Measurements from ENCODE around the gene LENG1. TPM values are rescaled to one million over a fixed set of nuclear protein-coding genes. Genes with fewer than 3 reads are reported as not detected.
A peak's percentile ranks its signal among the peaks of the same experiment; 100 is the strongest.

Gene LENG1
- total and polyA plus RNA-seq, 2 experiments from 2014 or later, result 4.7 to 17.2 TPM

- DNase-seq (ENCODE audit: low spot score) (peak; percentile 100), ATAC-seq (peak; percentile 85)
- Mint-ChIP-seq H3K4me3 (peak overlapping the region; percentile 86), H3K9me3 (peaks cover 7% of the 10 kb centered on the region), H3K4me1 (peaks cover 33% of the 10 kb centered on the region), H3K27me3 (ENCODE audit: insufficient read depth, low read depth, poor library complexity) (peaks cover 21% of the 10 kb centered on the region), H3K27ac (peak overlapping the region; percentile 93), H3K36me3 (ENCODE audit: low read depth) (peaks cover 28% of the 10 kb centered on the region)
- Histone ChIP-seq H3K4me2 (peak overlapping the region; percentile 93), H3K4me1 (ENCODE audit: insufficient read depth) (peaks cover 7% of the 10 kb centered on the region), H3K27me3 (ENCODE audit: insufficient read depth) (no peaks in the 10 kb centered on the region), H4K20me1 (replicated peaks; ENCODE audit: insufficient read depth) (peaks cover 35% of the 10 kb centered on the region), H3K36me3 (ENCODE audit: insufficient read depth) (no peaks in the 10 kb centered on the region; the same call in 1 of the 2 replicates), H3F3A (replicated peaks; ENCODE audit: low read depth) (peaks cover 16% of the 10 kb centered on the region), H3K79me2 (replicated peaks; ENCODE audit: insufficient read depth) (peaks cover 41% of the 10 kb centered on the region), H3K9me2 (ENCODE audit: insufficient read depth) (no peaks in the 10 kb centered on the region), H3K4me3 (peak overlapping the region; percentile 87), H3K27ac (ENCODE audit: low read depth) (peak overlapping the region; percentile 29; the same call in 1 of the 2 replicates), H2AFZ (0 out of 2 replicates have a peak overlapping the region, but pooled peaks have one; percentile 0)
- TF ChIP-seq ZNF114 (CRISPR knock-in tag; IDR thresholded peaks at IDR 0.05), result no peak
- peak; percentile 94 for TF ChIP-seq POLR2AphosphoS5 (IDR thresholded peaks at IDR 0.05; ENCODE audit: low read depth)
- peak; percentile 64; the same call in 1 of the 2 replicates for TF ChIP-seq CREB1 (CRISPR knock-in tag; IDR thresholded peaks at IDR 0.05; ENCODE audit: low read depth)
- no peak for TF ChIP-seq STAT1 (IDR thresholded peaks at IDR 0.05; ENCODE audit: unreplicated experiment)
Observed at GRCh38 chr19:54136864-54137698, 22.4 kb downstream of the LENG1 start.

GRCh38 chr19:54136086-54136863 lies 23.2 kb downstream of the LENG1 start:
- peak; percentile 61 for DNase-seq (ENCODE audit: low spot score)
- Histone ChIP-seq H3K36me3 (ENCODE audit: insufficient read depth) (no peaks in the 10 kb centered on the region), H4K20me1 (replicated peaks; ENCODE audit: insufficient read depth) (peaks cover 27% of the 10 kb centered on the region), H3K4me2 (peak overlapping the region; percentile 93), H3K9me2 (ENCODE audit: insufficient read depth) (no peaks in the 10 kb centered on the region), H3F3A (replicated peaks; ENCODE audit: low read depth) (peaks cover 13% of the 10 kb centered on the region), H3K79me2 (replicated peaks; ENCODE audit: insufficient read depth) (peaks cover 33% of the 10 kb centered on the region), H3K27me3 (ENCODE audit: insufficient read depth) (no peaks in the 10 kb centered on the region), H3K4me1 (ENCODE audit: insufficient read depth) (peaks cover 7% of the 10 kb centered on the region), H3K27ac (ENCODE audit: low read depth) (peak overlapping the region; percentile 29), H2AFZ (peak overlapping the region; percentile 0; the same call in 1 of the 2 replicates), H3K4me3 (peak overlapping the region; percentile 79)
- Mint-ChIP-seq H3K4me1 (peaks cover 33% of the 10 kb centered on the region), H3K9me3 (peaks cover 7% of the 10 kb centered on the region), H3K4me3 (peak overlapping the region; percentile 86), H3K36me3 (ENCODE audit: low read depth) (peaks cover 30% of the 10 kb centered on the region), H3K27me3 (ENCODE audit: insufficient read depth, low read depth, poor library complexity) (peaks cover 20% of the 10 kb centered on the region), H3K27ac (peak overlapping the region; percentile 93)
- no peak for TF ChIP-seq JUNB (IDR thresholded peaks at IDR 0.05; ENCODE audit: unreplicated experiment)
- ATAC-seq, result peak; percentile 0; the same call in 1 of the 3 replicates

- Mint-ChIP-seq H3K36me3 (ENCODE audit: low read depth) (peaks cover 30% of the 10 kb centered on the region), H3K27me3 (ENCODE audit: insufficient read depth, low read depth, poor library complexity) (peaks cover 22% of the 10 kb centered on the region), H3K4me3 (peak overlapping the region; percentile 32; the same call in 1 of the 3 replicates), H3K4me1 (peaks cover 15% of the 10 kb centered on the region), H3K9me3 (peaks cover 7% of the 10 kb centered on the region), H3K27ac (peak overlapping the region; percentile 35; the same call in 1 of the 2 replicates)
- Histone ChIP-seq H2AFZ (no peak overlapping the region), H3K4me2 (peak overlapping the region; percentile 55), H3K36me3 (ENCODE audit: insufficient read depth) (no peaks in the 10 kb centered on the region), H3K79me2 (replicated peaks; ENCODE audit: insufficient read depth) (peaks cover 11% of the 10 kb centered on the region), H3K27ac (ENCODE audit: low read depth) (peak overlapping the region; percentile 97), H3K9me2 (ENCODE audit: insufficient read depth) (no peaks in the 10 kb centered on the region), H3K4me3 (0 out of 2 replicates have a peak overlapping the region, but pooled peaks have one; percentile 20), H4K20me1 (replicated peaks; ENCODE audit: insufficient read depth) (peaks cover 6% of the 10 kb centered on the region), H3F3A (replicated peaks; ENCODE audit: low read depth) (peaks cover 13% of the 10 kb centered on the region), H3K27me3 (ENCODE audit: insufficient read depth) (no peaks in the 10 kb centered on the region), H3K4me1 (ENCODE audit: insufficient read depth) (peaks cover 7% of the 10 kb centered on the region)
- DNase-seq (ENCODE audit: low spot score), result peak; percentile 69
- no peak for ATAC-seq
- no peak for TF ChIP-seq ZNF462 (CRISPR knock-in tag; IDR thresholded peaks at IDR 0.05)
- no peak for TF ChIP-seq ZNF114 (CRISPR knock-in tag; IDR thresholded peaks at IDR 0.05)
Observed at GRCh38 chr19:54133957-54134590, 25.4 kb downstream of the LENG1 start.

Measured in GM23338 (cell line).